Mesodermal cell (in vitro differentiated cells): ENCODE data around the gene ATXN1.
A peak's percentile ranks its signal among the peaks of the same experiment; 100 is the strongest.
"Not testable (repeated sequence)": the region's sequence is repeated elsewhere in the genome, so short reads cannot be mapped to it uniquely, and the experiment has no call there.

Source experiments
- H3K27ac ChIP-seq: 2 replicates; pipeline ENCODE4 v1.7.0; 2013; ENCODE audit warnings: mild to moderate bottlenecking, low read depth, low read length, moderate library complexity; ENCODE audit not compliant: severe bottlenecking
- H3K36me3 ChIP-seq: 2 replicates; pipeline ENCODE4 v1.7.1; 2013; ENCODE audit warnings: mild to moderate bottlenecking, low read length, moderate library complexity; ENCODE audit not compliant: control insufficient read depth, insufficient read depth
- H3K4me1 ChIP-seq: one replicate; pipeline ENCODE4 v1.7.1; 2013; ENCODE audit warnings: mild to moderate bottlenecking, low read length; ENCODE audit not compliant: insufficient read depth, control insufficient read depth, poor library complexity, severe bottlenecking
- H3K4me3 ChIP-seq: 2 replicates; pipeline ENCODE4 v1.7.0; 2013; ENCODE audit warnings: low read length, control low read depth, mild to moderate bottlenecking; ENCODE audit not compliant: insufficient read depth, poor library complexity, severe bottlenecking; ENCODE audit errors: extremely low read depth
- H3K9me3 ChIP-seq: 2 replicates; pipeline ENCODE4 v1.7.1; 2013; ENCODE audit warnings: mild to moderate bottlenecking, low read length, moderate library complexity; ENCODE audit not compliant: control insufficient read depth
- WGBS, 2 experiments: methylation state at CpG; one replicate each; pipeline ENCODE4 v1.1.5; 2013; ENCODE audit warnings: missing lambda C conversion rate in 2 of 2; ENCODE audit not compliant: insufficient coverage in 2 of 2; 5-methylcytosine and 5-hydroxymethylcytosine counted together

Gene ATXN1

DNA sequence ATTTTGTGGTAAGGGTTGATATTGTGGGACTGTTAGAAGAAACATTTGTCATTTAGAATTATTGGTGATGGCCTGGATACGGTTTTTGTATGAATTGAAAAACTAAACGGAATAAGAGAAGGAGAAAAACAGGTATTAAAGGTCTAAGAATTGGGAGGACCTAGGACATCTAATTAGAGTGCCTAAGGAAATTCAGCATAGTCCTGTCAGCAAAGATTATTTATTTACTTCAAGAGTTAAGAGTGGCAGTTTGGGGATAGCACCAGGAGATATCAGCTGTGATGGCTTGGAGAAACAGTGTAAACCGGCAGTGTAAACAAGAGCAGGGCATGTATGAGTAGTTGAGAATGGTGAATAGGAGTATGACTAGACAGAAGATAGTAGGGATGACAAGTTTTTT is 501.7 kb downstream of the ATXN1 start:
- H3K4me3 ChIP-seq, H3K9me3 ChIP-seq, H3K27ac ChIP-seq, H3K36me3 ChIP-seq: not testable (repeated sequence)
- H3K4me1 ChIP-seq: peaks cover 11% of the 10 kb centered on the region
- no CpG with 5 or more reads among the region's 3 CpGs for WGBS, 2 experiments

DNA sequence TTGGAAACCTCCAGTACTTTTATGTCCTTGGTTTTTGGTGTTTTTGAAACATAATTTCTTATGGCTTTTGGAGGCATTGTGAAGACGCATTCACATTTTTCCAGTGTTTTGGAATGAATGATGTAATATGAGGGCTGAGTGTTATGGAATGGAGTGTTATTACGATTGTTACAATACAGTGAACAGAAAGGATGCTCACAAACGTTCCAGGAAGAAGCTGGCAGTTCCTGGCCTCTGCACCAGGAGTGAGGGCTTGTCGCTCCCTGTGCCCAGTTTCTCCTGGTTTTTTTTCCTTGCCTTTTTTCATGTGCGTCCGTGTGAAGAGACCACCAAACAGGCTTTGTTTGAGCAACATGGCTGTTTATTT is 502.6 kb downstream of the ATXN1 start:
- 68 to 78% methylated on average over 4 of the region's 6 CpGs for WGBS, 2 experiments

GRCh38 chr6:16257999-16258708 is 503.1 kb downstream of the ATXN1 start:
- no peaks in the 10 kb centered on the region for H3K9me3 ChIP-seq
- WGBS, 2 experiments: 49 to 65% methylated on average over 7 of the region's 7 CpGs
- H3K27ac ChIP-seq: peak overlapping the region; percentile 73
- no peaks in the 10 kb centered on the region for H3K36me3 ChIP-seq
- H3K4me3 ChIP-seq: no peak overlapping the region
- H3K4me1 ChIP-seq: peaks cover 11% of the 10 kb centered on the region

More for the DNA sequence above, 502.6 kb downstream of the ATXN1 start:
- Histone ChIP-seq H3K4me3 (no peak overlapping the region), H3K4me1 (peaks cover 11% of the 10 kb centered on the region), H3K9me3 (no peaks in the 10 kb centered on the region), H3K36me3 (no peaks in the 10 kb centered on the region), H3K27ac (peak overlapping the region; percentile 73)

DNA sequence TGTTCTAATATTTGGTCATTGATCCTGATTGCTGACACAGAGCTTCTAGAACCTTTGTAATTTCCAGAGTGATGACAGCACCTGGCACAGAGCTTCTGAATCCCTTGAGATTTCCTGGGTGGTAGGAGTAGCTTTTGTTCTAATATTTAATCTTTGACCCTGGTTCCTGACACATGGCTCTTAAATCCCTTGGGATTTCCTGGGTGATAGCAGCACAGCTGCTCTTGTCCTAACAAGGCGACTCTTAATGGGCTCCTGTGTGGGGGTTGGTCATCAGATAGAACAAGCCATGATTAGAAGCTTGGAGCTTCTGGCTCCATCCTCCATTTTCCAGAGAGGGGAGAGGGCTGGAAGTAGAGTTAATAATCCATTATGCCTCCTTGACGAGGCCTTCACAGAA is 504.5 kb downstream of the ATXN1 start:
- Histone ChIP-seq H3K4me1 (peaks cover 11% of the 10 kb centered on the region), H3K9me3 (no peaks in the 10 kb centered on the region), H3K4me3 (no peak overlapping the region), H3K36me3 (no peaks in the 10 kb centered on the region), H3K27ac (no peak overlapping the region)
- WGBS, 2 experiments: 81 to 90% methylated on average over 2 of the region's 2 CpGs

GRCh38 chr6:16254535-16254934 is 506.7 kb downstream of the ATXN1 start:
- H3K9me3 ChIP-seq: no peaks in the 10 kb centered on the region
- H3K4me1 ChIP-seq: peaks cover 8% of the 10 kb centered on the region
- H3K4me3 ChIP-seq: no peak overlapping the region
- H3K27ac ChIP-seq: no peak overlapping the region
- no peaks in the 10 kb centered on the region for H3K36me3 ChIP-seq
- WGBS, 2 experiments: 84 to 98% methylated on average over 6 of the region's 9 CpGs

DNA sequence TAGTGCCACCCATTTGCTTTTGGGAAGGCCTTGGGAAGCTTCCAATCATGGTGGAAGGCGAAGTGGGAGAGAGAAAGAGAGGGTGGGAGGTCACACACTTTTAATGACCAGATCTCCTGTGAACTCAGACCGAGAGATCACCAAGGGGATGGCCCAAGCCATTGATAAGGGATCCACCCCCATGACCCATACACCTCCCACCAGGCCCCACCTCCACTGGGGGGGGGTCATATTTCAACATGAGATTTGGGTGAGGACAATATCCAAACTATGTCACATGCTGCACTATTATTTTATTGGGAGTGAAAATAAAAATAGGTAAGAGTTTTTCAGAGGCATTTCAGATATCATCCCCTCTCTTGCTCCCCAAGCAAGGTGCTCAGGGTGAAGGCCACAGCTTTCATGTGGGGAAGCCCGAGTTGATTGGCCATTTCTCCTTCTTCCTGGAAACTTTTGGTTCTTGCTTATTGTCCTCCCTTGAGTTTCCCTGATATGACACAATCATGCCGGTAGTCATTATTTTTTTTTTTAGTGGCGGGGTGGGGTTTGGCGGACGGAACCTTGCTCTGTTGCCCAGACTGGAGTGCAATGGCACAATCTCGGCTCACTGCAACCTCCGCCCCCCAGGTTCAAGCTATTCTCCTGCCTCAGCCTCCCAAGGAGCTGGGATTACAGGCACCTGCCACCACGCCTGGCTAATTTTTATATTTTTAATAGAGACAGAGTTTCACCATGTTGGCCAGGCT is 507.7 kb downstream of the ATXN1 start:
- no peak overlapping the region for H3K27ac ChIP-seq
- H3K36me3 ChIP-seq: no peaks in the 10 kb centered on the region
- 97% methylated on average over 7 of the region's 10 CpGs; no CpG with 5 or more reads in 1 of the 2 experiments for WGBS, 2 experiments
- H3K4me1 ChIP-seq: peaks cover 8% of the 10 kb centered on the region
- H3K4me3 ChIP-seq: no peak overlapping the region
- no peaks in the 10 kb centered on the region for H3K9me3 ChIP-seq

DNA sequence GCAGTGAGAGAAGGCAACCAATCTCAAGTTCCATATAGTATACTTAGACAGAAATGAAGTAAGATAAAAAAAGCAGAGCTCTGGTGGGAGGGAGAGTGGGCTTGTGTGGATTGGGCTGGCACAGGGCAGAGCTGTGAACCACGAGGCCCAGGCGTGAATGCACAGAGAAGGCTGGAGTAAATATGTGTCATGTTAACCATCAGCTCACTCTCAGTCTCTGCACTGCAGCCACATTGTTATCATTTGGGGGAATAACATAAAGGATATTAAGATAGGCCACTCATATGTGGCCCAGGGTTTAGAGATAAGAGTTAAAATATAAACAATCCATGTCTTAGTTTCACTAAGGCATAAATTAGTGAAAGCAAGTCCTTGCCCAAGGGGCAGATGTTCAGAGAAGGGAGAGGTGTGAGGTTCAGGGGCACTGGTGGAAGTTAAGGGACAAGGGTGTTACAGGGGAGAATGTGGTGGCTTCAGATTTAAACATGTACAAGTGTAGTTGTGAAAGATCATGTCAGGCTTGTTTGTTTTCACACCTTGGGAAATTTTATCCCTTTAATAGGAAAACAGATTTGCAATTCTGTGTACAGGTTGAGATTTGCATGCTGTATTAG is 508.5 kb downstream of the ATXN1 start:
- WGBS, 2 experiments: 86 to 100% methylated on average over 2 of the region's 2 CpGs
- Histone ChIP-seq H3K27ac (no peak overlapping the region), H3K4me3 (no peak overlapping the region), H3K36me3 (no peaks in the 10 kb centered on the region), H3K4me1 (peaks cover under 1% of the 10 kb centered on the region), H3K9me3 (no peaks in the 10 kb centered on the region)

- 100% methylated on average over 2 of the region's 2 CpGs for WGBS, 2 experiments
- Histone ChIP-seq H3K4me3 (no peak overlapping the region), H3K4me1 (no peaks in the 10 kb centered on the region), H3K27ac (no peak overlapping the region), H3K36me3 (no peaks in the 10 kb centered on the region), H3K9me3 (no peaks in the 10 kb centered on the region)
These were observed 509.6 kb downstream of the ATXN1 start for GRCh38 chr6:16251706-16252105.

GRCh38 chr6:16249971-16250370 is 511.3 kb downstream of the ATXN1 start:
- Histone ChIP-seq H3K4me3 (no peak overlapping the region), H3K9me3 (no peaks in the 10 kb centered on the region), H3K4me1 (peaks cover 3% of the 10 kb centered on the region), H3K36me3 (no peaks in the 10 kb centered on the region), H3K27ac (no peak overlapping the region)
- 50 to 100% methylated on average over 1 of the region's 1 CpG for WGBS, 2 experiments
